ENCODE results near the gene ERVFRD-1.
"Not testable (repeated sequence)": the region's sequence is repeated elsewhere in the genome, so short reads cannot be mapped to it uniquely, and the experiment has no call there.

- TF ChIP-seq POLR2AphosphoS5 (IDR thresholded peaks at IDR 0.05; ENCODE audit: low read depth); CTCF (IDR thresholded peaks at IDR 0.05; ENCODE audit: insufficient read depth, low read length): not testable (repeated sequence)
Observed at GRCh38 chr6:11115808-11116536, 4.4 kb upstream of the ERVFRD-1 start.
